ENCODE data around the gene UMAD1. TPM values are rescaled to one million over a fixed set of nuclear protein-coding genes. Genes with fewer than 3 reads are reported as not detected.

UMAD1 gene
- total RNA-seq, 1 experiment from 2014 or later = 32.1 TPM

DNA sequence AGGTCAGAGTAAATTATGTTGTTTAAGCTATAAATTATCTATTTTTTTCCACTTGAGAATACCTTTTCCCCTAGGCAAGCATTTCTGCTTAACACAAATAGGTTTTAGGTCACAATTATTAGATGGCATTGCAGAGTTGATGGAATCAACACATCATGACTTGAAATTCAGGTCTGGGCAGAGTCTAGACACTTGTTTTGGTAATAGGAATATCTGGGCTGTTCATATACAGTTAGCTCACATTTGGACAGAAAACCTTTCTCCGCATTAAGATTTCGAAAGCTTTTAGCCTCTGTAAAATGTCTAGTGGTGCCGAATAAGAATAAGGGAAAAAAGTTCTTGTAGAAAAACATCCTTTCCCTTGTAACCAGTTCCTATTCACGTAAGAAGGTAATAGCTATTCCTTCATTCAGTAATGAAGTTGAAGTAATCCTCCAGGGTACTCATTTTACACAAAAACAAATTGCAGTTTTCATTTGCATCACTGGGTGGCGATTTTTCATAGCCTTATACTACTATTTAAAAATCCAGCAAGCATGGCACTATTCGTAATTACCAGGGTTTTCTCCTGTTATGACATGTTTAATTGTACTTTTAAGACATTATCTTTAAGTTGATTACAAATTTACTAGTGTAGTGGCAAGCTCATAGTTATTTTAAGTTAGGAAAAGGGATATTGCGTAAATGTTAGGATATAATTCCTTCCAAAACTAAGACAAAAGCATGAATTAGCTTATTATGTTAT lies 40.8 kb downstream of the UMAD1 start:
- peak; percentile 91 for DNase-seq (ENCODE audit: low read depth, low spot score)
- in situ Hi-C loops (cut with HindIII; ENCODE audit: low pct_unique_long_range_greater_than_20kb, low sequenced_read_pairs) = no loop called here

DNA sequence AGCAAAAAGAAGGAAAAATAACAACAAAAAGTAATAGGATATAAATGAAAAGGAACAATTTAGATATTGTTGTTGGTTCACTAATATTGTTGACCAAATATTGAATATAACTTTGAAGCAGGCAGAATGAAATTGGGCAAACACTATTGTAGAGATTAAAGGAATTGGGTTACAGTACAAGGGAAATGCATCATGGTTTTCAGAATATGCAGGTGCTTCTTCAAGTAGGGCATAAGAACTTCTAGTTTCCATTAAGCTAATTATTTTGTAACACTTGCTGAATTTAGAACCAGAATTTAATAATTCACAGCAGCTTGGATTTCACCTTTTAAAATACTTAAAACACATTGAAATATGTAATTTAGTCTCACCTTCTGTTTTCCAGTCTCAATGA lies 41.4 kb downstream of the UMAD1 start:
- no peak for DNase-seq (ENCODE audit: low read depth, low spot score)
- in situ Hi-C loops (cut with HindIII; ENCODE audit: low pct_unique_long_range_greater_than_20kb, low sequenced_read_pairs) = no loop called here

DNA sequence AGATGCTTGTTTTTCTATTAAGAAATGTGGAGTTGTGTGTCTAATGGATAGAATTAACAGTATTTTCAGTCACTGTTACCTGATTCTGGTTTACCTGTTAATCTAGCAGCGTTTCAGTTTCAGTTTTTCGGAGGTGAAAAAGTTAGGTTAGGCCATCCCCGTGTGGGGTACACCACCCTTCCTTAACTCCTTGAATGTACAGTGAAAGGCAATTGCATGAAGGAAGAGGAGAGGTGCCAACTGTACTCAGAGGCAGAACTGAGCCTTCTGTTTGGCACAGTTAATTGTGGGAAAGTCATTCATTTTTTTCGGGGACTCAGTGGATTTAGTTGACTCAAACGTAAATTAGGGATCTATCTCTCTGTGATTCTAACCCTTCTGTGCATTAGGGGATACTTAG lies 42.3 kb downstream of the UMAD1 start:
- no peak for DNase-seq (ENCODE audit: low read depth, low spot score)
- in situ Hi-C loops (cut with HindIII; ENCODE audit: low pct_unique_long_range_greater_than_20kb, low sequenced_read_pairs) = no loop called here

DNA sequence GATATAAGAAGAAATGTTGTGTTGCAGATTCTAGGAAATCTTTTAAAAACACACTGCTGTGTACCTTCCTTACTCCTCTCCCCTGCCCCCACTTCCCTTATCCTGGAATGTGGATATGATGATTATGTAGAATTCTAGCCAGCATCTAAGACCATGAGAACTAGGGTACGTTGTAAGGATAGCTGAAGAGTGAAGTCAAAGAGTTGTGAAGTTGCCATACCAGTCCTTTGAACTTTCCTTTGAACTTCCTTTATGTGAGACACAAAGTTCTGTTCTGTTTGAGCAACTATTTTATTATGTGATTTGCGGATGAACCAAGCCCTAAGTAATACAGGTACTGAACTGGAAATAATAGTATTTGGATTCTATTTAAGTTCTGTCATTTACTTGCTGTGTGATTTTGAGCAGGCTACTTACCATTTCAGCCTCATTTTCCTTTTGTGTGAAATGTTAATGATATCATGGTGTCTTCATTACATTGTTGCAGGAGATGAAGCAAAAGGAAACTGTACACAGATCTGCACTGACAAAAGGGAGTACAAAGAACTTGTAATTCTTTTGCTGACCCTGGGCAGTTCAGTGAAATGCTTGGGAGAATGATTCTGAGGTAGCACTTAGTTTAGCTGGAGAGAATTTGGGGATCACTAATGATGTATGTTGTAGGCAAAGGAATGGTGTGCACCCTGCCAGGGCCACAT lies 46.4 kb downstream of the UMAD1 start:
- DNase-seq (ENCODE audit: low read depth, low spot score) = no peak
- in situ Hi-C loops (cut with HindIII; ENCODE audit: low pct_unique_long_range_greater_than_20kb, low sequenced_read_pairs) = no loop called here

DNA sequence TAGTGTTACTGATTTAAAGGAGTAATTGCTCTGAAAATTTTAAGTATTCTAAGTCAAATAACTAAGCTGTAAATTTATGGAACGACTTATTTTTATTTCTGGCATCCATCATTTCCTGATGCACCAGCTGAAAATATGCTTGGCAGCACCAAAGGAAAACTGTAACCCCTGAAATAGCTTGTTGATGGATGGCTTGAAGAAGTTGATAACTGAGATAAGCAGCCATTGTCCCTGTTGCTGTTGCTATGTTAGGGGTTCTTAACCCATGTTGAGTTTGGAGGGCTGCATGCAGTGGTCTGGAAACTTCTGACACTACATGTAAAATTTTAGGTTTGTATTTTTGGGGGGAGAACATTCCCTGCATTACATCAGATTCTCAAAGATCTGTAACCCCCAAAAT lies 47.2 kb downstream of the UMAD1 start:
- in situ Hi-C loops (cut with HindIII; ENCODE audit: low pct_unique_long_range_greater_than_20kb, low sequenced_read_pairs) = no loop called here
- DNase-seq (ENCODE audit: low read depth, low spot score) = no peak

DNA sequence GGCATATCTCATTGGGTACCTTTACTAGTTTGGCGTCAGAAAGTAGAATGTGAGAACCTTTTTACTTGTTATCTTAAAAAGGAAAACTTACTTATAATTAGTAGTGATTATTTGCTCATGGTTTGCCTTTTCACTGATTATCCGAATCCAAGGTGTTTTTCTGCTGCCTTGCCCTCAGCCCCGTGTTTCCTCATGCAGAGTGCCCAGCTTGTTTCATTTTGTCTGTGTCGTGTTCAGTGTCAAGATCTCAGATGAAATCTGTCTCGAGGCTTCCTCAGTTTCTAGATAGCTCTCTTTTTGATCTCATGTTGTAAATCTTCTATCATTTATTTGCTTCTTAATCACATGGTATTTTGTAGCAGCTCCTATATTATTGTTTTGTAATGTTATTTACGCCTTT lies 47.8 kb downstream of the UMAD1 start:
- in situ Hi-C loops (cut with HindIII; ENCODE audit: low pct_unique_long_range_greater_than_20kb, low sequenced_read_pairs) = no loop called here
- no peak for DNase-seq (ENCODE audit: low read depth, low spot score)

DNA sequence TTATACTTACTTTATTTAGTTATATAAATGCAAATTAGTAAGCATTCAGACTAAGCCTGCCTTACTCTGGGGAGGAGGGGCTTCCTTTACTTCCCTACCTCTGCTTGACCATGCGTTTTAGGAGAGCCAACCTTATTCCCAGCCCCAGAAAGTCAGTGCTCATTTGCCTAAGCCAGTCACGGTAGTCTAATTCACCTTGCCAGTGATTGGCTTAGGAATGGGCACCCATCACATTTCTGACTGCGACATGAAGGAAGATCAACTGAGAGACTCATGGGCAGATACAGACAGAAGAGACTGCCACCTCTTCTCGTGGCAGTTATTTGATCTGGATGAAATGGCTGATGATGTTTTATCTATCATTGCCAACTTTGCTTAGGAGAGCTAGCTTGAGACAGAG lies 48.4 kb downstream of the UMAD1 start:
- no peak for DNase-seq (ENCODE audit: low read depth, low spot score)
- in situ Hi-C loops (cut with HindIII; ENCODE audit: low pct_unique_long_range_greater_than_20kb, low sequenced_read_pairs) = no loop called here

DNA sequence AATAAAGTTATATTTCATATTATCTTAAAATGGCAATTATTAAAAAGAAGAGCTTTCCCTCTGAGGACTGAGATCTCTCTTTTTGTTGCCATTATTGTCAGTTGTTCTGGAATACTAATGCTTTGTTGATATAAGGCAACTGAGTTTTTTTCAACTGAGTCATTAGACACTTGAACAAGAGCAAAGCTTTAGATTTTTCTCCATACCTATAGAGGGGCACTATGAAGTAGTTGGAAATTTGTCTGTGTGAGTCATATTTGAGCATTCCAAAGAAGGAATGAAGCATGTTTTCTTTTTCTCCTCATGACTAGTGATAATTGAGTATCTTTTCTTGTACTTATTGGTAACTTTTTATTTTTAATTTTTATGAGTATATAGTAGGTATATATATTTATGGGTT lies 53.3 kb downstream of the UMAD1 start:
- no peak for DNase-seq (ENCODE audit: low read depth, low spot score)
- in situ Hi-C loops (cut with HindIII; ENCODE audit: low pct_unique_long_range_greater_than_20kb, low sequenced_read_pairs) = no loop called here

DNA sequence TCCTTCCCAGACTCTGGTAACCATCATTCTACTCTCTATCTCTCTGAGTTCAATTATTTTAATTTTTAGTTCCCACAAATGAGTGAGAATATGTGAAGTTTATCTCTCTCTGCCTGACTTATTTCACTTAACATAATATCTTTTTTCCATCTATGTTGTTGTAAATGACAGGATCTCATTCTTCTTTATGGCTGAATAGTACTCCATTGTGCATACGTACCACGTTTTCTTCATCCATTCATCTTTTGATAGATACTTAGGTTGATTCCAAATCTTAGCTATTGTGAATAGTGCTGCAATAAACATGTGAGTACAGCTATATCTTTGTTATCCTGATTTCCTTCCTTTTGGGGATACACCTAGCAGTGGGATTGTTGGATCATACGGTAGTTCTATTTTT lies 54.0 kb downstream of the UMAD1 start:
- in situ Hi-C loops (cut with HindIII; ENCODE audit: low pct_unique_long_range_greater_than_20kb, low sequenced_read_pairs) = no loop called here

DNA sequence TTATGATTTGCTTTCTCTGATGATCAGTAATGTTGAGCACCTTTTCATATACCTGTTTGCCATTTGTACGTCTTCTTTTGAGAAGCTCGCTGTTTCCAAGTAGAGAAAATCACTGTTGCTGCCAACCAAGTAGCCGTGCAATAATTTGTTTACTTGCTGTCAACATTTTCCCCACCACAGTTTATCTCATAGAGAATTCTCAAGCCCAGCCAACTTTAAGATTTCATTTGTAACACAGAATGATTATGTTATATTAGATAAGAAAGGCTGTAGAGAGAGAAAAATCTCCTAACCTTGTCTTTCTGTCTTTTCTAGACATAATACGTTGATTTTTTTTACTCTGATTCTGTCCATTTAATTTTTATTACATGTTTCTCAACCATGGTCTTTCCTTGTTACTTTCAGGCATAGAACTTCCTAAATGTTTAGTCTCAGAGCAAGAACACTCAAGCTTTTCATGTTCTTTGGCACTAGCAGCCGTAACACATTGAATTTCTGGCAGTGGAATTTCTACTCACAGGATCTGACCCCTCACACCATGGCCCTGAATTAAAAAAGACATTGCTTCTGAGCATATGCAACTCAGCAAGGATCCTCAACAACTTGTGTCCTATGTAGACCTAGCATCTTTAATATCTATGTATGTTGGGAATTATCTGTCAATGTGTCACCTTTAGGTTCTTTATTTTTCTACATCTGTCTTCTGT lies 54.7 kb downstream of the UMAD1 start:
- in situ Hi-C loops (cut with HindIII; ENCODE audit: low pct_unique_long_range_greater_than_20kb, low sequenced_read_pairs) = no loop called here
- DNase-seq (ENCODE audit: low read depth, low spot score) = no peak

More for the DNA sequence above, 54.0 kb downstream of the UMAD1 start:
- DNase-seq (ENCODE audit: low read depth, low spot score) = no peak

DNA sequence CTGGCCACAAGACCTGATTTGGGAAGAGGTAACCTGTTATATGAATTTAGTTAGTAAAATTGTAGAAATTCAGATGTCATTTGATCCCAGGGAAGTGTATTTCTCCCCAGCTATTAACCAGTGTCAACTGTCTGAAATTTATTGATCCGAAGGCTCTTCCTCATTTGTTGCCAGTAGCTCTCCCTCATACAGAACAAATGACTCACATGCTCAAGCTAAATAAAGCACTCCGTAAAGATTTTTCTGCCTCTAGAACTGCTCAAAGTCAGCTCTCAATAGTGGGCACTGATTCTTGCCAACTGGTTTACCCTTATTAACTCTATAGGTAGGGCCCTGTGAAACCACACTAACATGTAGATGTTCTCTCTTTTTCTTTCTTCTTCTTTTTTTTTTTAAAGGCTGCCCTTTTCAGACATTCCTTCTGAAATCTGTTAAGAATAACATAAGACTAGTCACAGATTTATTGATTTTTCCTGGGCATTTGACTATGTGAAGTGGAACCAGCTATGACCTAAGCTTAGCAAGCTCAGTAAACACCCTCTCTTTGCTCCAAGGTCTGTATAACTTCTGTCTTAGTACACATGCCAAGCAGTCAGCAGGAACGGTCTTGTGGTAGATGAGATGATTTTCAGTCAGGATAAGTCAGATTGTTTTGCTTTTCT lies 56.0 kb downstream of the UMAD1 start:
- in situ Hi-C loops (cut with HindIII; ENCODE audit: low pct_unique_long_range_greater_than_20kb, low sequenced_read_pairs) = no loop called here
- DNase-seq (ENCODE audit: low read depth, low spot score) = peak; percentile 32

DNA sequence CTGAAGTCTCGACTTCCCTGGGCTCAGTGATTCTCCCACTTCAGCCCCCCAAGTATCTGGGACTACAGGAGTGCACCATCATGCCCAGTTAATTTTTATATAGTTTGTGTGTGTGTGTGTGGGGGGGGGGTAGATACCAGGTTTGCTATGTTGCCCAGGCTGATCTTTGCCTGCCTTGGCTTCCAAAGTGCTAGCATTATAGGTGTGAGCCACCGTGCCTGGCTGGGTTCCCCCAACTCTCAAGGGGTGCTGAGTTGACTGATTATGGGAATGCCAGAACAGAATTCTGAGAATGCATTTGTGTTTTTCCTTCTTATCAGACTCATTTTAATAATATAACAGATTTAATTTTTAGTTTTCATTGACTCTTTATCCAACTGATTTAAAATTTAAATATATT lies 58.4 kb downstream of the UMAD1 start:
- no peak for DNase-seq (ENCODE audit: low read depth, low spot score)
- in situ Hi-C loops (cut with HindIII; ENCODE audit: low pct_unique_long_range_greater_than_20kb, low sequenced_read_pairs) = no loop called here

DNA sequence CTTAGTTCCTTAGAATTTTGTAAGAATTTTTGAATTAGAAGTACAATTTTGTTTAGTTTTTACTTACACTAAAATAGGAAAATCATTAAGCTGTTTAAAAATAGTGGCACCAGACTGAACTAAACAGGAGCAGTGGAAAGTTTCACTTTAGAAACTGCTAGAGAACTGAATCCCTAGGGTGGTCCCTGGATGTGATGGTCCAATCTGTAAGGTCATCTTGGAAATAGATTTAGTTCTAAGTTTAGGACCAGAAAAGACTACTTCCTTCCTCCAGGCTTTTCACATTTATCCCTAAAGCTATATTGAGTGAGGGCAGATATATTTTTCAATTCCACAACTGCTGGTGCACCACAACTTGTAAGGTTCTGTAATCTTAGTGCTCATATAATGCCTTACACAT lies 58.8 kb downstream of the UMAD1 start:
- in situ Hi-C loops (cut with HindIII; ENCODE audit: low pct_unique_long_range_greater_than_20kb, low sequenced_read_pairs) = no loop called here

DNA sequence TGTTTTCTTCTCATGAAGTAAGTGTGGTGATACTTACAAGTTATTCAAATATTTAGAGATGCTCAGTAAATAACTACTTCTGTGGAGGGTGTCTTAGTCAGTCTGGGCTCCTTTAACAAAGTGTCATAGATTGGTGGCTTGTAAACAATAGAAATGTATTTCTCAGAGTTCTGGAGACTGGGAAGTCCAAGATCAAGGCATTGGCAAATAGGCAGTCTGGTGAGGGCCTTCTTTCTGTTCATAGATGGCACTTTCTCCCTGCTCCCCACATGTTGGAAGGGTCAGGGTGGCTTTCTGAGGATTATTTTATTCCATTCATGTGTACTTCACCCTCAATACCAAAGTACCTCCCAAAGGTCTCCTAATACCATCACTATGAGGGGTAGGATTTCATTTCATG lies 59.4 kb downstream of the UMAD1 start:
- in situ Hi-C loops (cut with HindIII; ENCODE audit: low pct_unique_long_range_greater_than_20kb, low sequenced_read_pairs) = no loop called here
- no peak for DNase-seq (ENCODE audit: low read depth, low spot score)

More for the DNA sequence above, 58.8 kb downstream of the UMAD1 start:
- DNase-seq (ENCODE audit: low read depth, low spot score) = no peak

DNA sequence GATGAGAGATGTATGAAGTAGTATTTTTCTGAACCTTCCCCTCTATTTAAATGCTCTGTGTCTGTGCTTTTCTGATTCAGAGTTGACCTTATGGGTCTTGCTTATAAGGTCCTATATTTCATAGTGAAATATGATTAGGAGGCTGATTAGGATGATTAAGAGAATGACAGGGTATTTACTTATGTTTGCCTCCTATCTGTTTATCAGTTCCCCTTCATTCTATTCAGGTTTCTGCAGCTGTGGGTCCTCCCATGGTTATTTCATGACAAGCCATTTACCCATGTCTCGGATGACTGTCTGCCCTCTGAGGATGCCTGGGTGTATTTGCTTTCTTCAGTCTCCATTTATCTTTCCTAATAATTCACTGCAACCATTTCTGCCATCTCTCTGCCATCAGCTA lies 61.0 kb downstream of the UMAD1 start:
- in situ Hi-C loops (cut with HindIII; ENCODE audit: low pct_unique_long_range_greater_than_20kb, low sequenced_read_pairs) = no loop called here
- DNase-seq (ENCODE audit: low read depth, low spot score) = no peak

DNA sequence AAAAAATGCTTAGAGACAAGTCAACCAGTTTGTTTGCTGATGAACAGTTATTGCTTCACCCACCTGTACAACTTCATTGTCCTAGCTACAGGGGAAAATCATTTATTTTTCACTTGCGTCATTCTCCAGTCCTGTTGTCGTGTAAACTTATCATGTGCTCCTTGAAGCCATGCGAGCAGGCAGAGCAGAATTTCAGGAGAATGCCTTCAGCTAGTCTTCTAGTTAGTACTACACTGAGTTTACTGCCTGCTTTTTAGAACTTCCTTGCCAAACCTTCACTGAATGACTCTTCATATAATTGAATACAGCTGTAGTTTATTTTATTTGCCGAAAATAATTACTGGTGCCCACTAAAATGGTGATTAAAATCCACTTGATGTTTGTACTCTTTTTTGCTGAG lies 62.3 kb downstream of the UMAD1 start:
- peak; percentile 22 for DNase-seq (ENCODE audit: low read depth, low spot score)
- in situ Hi-C loops (cut with HindIII; ENCODE audit: low pct_unique_long_range_greater_than_20kb, low sequenced_read_pairs) = no loop called here

DNA sequence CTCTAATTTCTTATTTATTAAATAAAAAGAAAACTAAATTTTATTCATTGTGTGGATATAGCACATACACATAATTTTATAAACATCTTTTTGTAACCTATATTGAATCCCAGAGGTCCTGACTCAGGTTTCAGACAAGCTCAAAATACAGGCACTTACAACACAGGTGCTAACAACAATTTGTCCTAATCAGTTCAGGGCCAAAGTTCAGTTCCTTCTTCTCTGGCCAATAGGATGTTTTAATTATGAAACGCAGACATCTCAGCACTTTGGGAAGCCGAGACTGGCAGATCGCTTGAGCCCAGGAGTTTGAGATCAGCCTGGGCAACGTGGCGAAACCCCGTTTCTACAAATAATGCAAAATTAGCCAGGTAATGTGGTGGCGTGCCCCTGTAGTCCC lies 62.9 kb downstream of the UMAD1 start:
- no peak for DNase-seq (ENCODE audit: low read depth, low spot score)
- in situ Hi-C loops (cut with HindIII; ENCODE audit: low pct_unique_long_range_greater_than_20kb, low sequenced_read_pairs) = no loop called here

DNA sequence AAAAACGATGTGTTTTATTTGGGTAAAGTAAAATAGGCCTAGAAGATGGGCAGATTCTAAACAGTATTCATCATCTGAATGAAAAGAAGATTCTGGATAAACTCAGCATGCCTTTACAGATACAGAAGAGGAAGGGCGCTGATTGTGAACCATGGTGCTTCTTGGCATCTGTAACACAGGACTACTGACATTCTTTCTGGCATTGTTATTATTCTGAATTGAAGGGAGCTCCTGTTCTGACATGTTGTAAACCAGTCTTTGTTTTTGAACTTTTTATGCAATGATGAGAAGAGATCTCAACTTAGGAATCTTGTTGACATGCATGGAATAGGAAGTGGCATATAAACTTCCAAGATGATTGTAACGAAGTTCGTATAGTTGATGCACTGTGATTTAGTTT lies 64.3 kb downstream of the UMAD1 start:
- no peak for DNase-seq (ENCODE audit: low read depth, low spot score)
- in situ Hi-C loops (cut with HindIII; ENCODE audit: low pct_unique_long_range_greater_than_20kb, low sequenced_read_pairs) = no loop called here
